Measurements from ENCODE around the gene ABCA7. TPM values are rescaled to one million over a fixed set of nuclear protein-coding genes. Genes with fewer than 3 reads are reported as not detected.
A peak's percentile ranks its signal among the peaks of the same experiment; 100 is the strongest.

Gene ABCA7, protein sequence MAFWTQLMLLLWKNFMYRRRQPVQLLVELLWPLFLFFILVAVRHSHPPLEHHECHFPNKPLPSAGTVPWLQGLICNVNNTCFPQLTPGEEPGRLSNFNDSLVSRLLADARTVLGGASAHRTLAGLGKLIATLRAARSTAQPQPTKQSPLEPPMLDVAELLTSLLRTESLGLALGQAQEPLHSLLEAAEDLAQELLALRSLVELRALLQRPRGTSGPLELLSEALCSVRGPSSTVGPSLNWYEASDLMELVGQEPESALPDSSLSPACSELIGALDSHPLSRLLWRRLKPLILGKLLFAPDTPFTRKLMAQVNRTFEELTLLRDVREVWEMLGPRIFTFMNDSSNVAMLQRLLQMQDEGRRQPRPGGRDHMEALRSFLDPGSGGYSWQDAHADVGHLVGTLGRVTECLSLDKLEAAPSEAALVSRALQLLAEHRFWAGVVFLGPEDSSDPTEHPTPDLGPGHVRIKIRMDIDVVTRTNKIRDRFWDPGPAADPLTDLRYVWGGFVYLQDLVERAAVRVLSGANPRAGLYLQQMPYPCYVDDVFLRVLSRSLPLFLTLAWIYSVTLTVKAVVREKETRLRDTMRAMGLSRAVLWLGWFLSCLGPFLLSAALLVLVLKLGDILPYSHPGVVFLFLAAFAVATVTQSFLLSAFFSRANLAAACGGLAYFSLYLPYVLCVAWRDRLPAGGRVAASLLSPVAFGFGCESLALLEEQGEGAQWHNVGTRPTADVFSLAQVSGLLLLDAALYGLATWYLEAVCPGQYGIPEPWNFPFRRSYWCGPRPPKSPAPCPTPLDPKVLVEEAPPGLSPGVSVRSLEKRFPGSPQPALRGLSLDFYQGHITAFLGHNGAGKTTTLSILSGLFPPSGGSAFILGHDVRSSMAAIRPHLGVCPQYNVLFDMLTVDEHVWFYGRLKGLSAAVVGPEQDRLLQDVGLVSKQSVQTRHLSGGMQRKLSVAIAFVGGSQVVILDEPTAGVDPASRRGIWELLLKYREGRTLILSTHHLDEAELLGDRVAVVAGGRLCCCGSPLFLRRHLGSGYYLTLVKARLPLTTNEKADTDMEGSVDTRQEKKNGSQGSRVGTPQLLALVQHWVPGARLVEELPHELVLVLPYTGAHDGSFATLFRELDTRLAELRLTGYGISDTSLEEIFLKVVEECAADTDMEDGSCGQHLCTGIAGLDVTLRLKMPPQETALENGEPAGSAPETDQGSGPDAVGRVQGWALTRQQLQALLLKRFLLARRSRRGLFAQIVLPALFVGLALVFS (N-terminal part only)
- total RNA-seq (100 to 1,000 TPM in 4 of 5 experiments, 10 to 100 TPM in 1; 57.8 to 323 (median 155) TPM), polyA plus RNA-seq (10 to 100 TPM in 1 of 2 donors, 1 to 10 TPM in 1; 6.6 to 25.5 TPM), total RNA-seq (274 reads per million, percentile 95 among the genes with 10 or more reads in this experiment)

DNA sequence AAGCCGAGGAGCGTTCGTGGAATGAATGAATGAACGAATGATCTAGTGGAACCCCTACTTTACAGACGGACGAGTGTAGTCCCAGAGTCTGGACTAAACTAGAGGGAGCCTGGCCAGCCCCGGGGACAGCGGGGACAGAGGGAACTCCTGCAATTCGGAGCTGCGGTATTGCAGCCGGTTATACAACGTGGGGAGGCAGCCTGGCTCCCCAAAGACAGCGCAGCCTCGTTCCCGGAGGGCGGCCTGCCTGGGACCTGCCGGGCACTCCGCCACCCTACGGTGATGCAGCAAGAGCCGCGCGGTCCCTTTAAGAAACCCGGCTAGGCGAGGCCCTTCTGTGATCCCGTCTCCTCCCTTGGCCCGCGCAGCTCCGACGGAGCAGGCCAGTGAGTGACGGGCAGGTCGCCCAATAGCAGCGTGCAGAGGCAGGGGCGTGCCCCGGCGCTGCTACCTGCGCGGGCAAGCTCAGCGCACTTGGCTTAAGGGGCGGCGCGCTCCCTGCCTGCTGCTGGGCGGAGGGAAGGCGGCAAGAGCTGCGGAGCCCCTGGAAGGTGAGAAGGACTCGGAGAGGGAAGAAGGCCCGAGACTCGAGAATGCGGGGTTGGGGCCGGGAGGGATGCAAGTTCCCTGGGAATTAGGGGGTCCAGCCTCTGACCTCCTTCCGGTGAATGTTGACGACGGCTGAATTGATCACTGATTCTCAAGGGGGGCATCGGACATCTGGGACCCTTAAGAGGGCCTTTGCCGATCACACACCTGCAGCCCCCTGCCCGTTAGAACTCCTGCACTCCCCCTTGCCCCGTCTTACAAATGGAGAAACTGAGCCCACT, at the start of gene ABCA7:
Gene ABCA7, plus strand, starts transcription at position 462 of the 830 bp plus-strand sequence. CDS start 1,255 bp downstream, outside the sequence.
- Mint-ChIP-seq H3K27me3 (no peaks in the 10 kb centered on the region), H3K9me3 (peaks cover 0 to 2% (median 0%) of the 10 kb centered on the region in 11 donors), H3K4me1 (peaks cover 29 to 61% (median 54%) of the 10 kb centered on the region in 7 donors), H3K4me3 (peak within 1 kb of the TSS; percentile 95 to 100 (median 98)), H3K36me3 (peaks cover 6 to 31% (median 14%) of the 10 kb centered on the region in 5 donors), H3K27ac (peak within 1 kb of the TSS; percentile 79 to 98 (median 95))
- Histone ChIP-seq H3K36me3 (ENCODE audit: control insufficient read depth in 2 of 3, insufficient read depth in 3 of 3, low read length in 3 of 3) (peaks cover 6 to 46% (median 7%) of the 10 kb centered on the region in 3 experiments), H3K4me1 (ENCODE audit: control insufficient read depth in 2 of 2, insufficient read depth in 2 of 2, low read length in 2 of 2) (peaks cover 30 to 42% of the 10 kb centered on the region in 2 donors), H3K27me3 (ENCODE audit: control insufficient read depth in 2 of 2, insufficient read depth in 2 of 2, low read length in 2 of 2) (no peaks in the 10 kb centered on the region), H3K9me3 (ENCODE audit: control insufficient read depth in 2 of 3, low read length in 3 of 3) (no peaks in the 10 kb centered on the region), H3K4me3 (ENCODE audit: low read length) (peak within 1 kb of the TSS; percentile 74), H3K27ac (ENCODE audit: low read depth, low read length) (peak within 1 kb of the TSS; percentile 74)
- ChIA-PET CTCF (interaction anchor here (0.7 to 3.1 kb wide), 7 partner anchors 9 to 229 kb away, joined by 3 to 13 read pairs (median 4); partner anchors contain the start of genes CIRBP, CNN2 and RNU6-2), POLR2A (interaction anchor here (0.6 to 9.4 kb wide), 22 partner anchors 9 to 450 kb away, joined by 3 to 342 read pairs (median 5); partner anchors contain the start of genes ARHGAP45, CIRBP, CNN2 and GPX4)
- intact Hi-C loops (cut with micrococcal nuclease) = loop anchor here (1.0 to 5.0 kb wide), 10 partner anchors 12 to 165 kb away; partner anchors contain the start of genes ARHGAP45 (in 2 of the 2), RNU6-2 (in 2 of the 2), TMEM259 (in 2 of the 2) and GRIN3B (in 1 of the 2)
- peak; percentile 98 to 100 (median 99) for DNase-seq
- ATAC-seq = peak; percentile 96

DNA sequence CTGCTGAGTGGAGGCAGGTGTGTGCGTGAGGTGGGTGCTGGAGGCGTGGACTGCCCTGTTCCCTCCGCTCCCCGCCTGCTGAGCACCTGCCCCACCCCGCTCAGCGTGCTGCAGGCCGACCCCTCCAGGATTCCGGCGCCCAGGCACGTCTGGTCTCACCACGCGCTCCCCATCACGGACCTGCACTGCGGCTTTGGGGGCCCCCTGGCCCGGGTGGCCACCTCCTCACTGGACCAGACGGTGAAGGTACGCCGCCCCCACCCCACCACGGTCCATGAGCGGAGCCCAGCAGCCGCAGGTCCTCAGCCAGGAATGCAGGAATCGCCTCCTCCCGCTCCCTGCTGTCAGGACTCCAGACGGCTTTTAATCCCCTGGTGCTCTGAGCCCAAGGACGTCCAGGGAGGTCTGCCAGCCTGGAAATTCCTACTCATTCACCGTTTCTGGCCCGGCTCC, 49.8 kb upstream of the ABCA7 start:
- Mint-ChIP-seq H3K4me3 (no peak overlapping the region), H3K27ac (no peak overlapping the region), H3K36me3 (peaks cover 0 to 8% (median 0%) of the 10 kb centered on the region in 5 donors), H3K27me3 (no peaks in the 10 kb centered on the region), H3K9me3 (no peaks in the 10 kb centered on the region), H3K4me1 (peaks cover 1 to 8% (median 5%) of the 10 kb centered on the region in 7 donors)
- Histone ChIP-seq H3K9me3 (ENCODE audit: control insufficient read depth in 2 of 3, low read length in 3 of 3) (no peaks in the 10 kb centered on the region), H3K4me1 (ENCODE audit: control insufficient read depth in 2 of 2, insufficient read depth in 2 of 2, low read length in 2 of 2) (no peaks in the 10 kb centered on the region), H3K4me3 (ENCODE audit: low read length) (no peak overlapping the region), H3K36me3 (ENCODE audit: control insufficient read depth in 2 of 3, insufficient read depth in 3 of 3, low read length in 3 of 3) (peaks cover 0 to 84% (median 0%) of the 10 kb centered on the region in 3 experiments), H3K27me3 (ENCODE audit: control insufficient read depth in 2 of 2, insufficient read depth in 2 of 2, low read length in 2 of 2) (no peaks in the 10 kb centered on the region), H3K27ac (ENCODE audit: low read depth, low read length) (no peak overlapping the region)
- POLR2A ChIA-PET = no interaction called here
- ATAC-seq (no peak), DNase-seq (no peak)
- intact Hi-C loops (cut with micrococcal nuclease) = no loop called here
- CTCF ChIA-PET = no interaction called here

DNA sequence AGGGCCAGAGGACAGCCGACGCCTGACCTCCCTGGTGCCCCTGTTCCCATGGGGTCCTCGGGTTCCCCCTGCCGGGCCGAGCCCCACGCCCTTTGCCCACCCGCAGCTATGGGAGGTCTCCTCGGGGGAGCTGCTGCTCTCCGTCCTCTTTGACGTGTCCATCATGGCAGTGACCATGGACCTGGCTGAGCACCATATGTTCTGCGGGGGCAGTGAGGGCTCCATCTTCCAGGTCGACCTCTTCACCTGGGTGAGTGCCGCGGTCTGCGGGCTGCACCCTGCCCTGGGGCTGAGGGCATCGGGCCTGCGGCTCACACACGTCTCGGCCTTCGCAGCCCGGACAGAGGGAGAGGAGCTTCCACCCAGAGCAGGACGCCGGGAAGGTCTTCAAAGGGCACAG, 49.2 kb upstream of the ABCA7 start:
- no peaks in the 10 kb centered on the region for H3K9me3 ChIP-seq (ENCODE audit: control insufficient read depth in 2 of 3, low read length in 3 of 3)
- H3K27me3 Mint-ChIP-seq = no peaks in the 10 kb centered on the region
- no peak overlapping the region for H3K4me3 ChIP-seq (ENCODE audit: low read length)
- H3K9me3 Mint-ChIP-seq = no peaks in the 10 kb centered on the region
- peak overlapping the region; percentile 12 for H3K27ac ChIP-seq (ENCODE audit: low read depth, low read length)
- H3K27ac Mint-ChIP-seq = no peak overlapping the region
- H3K4me1 Mint-ChIP-seq = peaks cover 0 to 4% (median under 1%) of the 10 kb centered on the region in 7 donors
- peaks cover 0 to 83% (median 0%) of the 10 kb centered on the region in 3 experiments for H3K36me3 ChIP-seq (ENCODE audit: control insufficient read depth in 2 of 3, insufficient read depth in 3 of 3, low read length in 3 of 3)
- ChIA-PET CTCF (no interaction called here), POLR2A (interaction anchor here (0.8 kb wide), 1 partner anchor 181 kb away, joined by 3 read pairs; no protein-coding TSS in a partner anchor)
- H3K4me3 Mint-ChIP-seq = no peak overlapping the region
- H3K36me3 Mint-ChIP-seq = peaks cover 0 to 8% (median 0%) of the 10 kb centered on the region in 5 donors
- intact Hi-C loops (cut with micrococcal nuclease) = no loop called here
- DNase-seq = no peak
- H3K4me1 ChIP-seq (ENCODE audit: control insufficient read depth in 2 of 2, insufficient read depth in 2 of 2, low read length in 2 of 2) = peaks cover 0 to 4% of the 10 kb centered on the region in 2 donors
- no peak for ATAC-seq
- H3K27me3 ChIP-seq (ENCODE audit: control insufficient read depth in 2 of 2, insufficient read depth in 2 of 2, low read length in 2 of 2) = no peaks in the 10 kb centered on the region

DNA sequence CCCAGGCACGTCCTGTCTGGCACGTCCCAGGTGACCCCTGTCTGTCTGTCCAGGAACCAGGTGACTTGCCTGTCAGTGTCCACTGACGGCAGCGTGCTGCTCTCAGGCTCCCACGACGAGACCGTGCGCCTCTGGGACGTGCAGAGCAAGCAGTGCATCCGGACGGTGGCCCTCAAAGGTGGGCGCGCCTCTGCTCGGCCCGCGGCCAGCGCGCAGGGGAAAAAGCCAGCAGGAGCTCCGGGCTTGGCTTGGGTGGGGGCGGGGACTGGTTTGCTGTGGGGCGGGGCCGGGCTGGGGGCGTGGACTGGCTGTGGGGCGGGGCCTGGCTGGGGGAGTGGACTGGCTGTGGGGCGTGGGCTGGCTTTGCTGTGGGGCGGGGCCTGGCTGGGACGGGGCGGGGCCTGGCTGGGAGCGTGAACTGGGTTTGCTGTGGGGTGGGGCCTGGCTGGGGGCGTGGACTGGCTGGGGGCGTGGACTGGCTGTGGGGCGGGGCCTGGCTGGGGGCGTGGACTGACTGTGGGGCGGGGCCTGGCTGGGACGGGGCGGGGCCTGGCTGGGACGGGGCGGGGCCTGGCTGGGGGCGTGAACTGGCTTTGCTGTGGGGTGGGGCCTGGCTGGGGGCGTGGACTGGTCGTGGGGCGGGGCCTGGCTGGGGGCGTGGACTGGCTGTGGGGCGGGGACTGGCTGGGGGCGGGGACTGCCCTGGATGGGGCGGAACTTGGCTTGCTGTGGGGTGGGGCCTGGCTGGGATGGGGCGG, 48.6 kb upstream of the ABCA7 start:
- H3K9me3 Mint-ChIP-seq = no peaks in the 10 kb centered on the region
- peak overlapping the region; percentile 12 for H3K27ac ChIP-seq (ENCODE audit: low read depth, low read length)
- no peak overlapping the region for H3K4me3 ChIP-seq (ENCODE audit: low read length)
- H3K36me3 Mint-ChIP-seq = peaks cover 0 to 8% (median 0%) of the 10 kb centered on the region in 5 donors
- CTCF ChIA-PET = no interaction called here
- no peaks in the 10 kb centered on the region for H3K9me3 ChIP-seq (ENCODE audit: control insufficient read depth in 2 of 3, low read length in 3 of 3)
- H3K4me1 ChIP-seq (ENCODE audit: control insufficient read depth in 2 of 2, insufficient read depth in 2 of 2, low read length in 2 of 2) = peaks cover 5 to 10% of the 10 kb centered on the region in 2 donors
- ATAC-seq (peak; percentile 79), DNase-seq (peak in 7 of 9 donors; percentile 22 to 84 (median 31))
- peaks cover under 1 to 6% (median 2%) of the 10 kb centered on the region in 7 donors for H3K4me1 Mint-ChIP-seq
- peaks cover 0 to 2% (median 0%) of the 10 kb centered on the region in 5 donors for H3K27me3 Mint-ChIP-seq
- POLR2A ChIA-PET = interaction anchor here (0.8 kb wide), 1 partner anchor 180 kb away, joined by 3 read pairs; no protein-coding TSS in a partner anchor
- H3K4me3 Mint-ChIP-seq = no peak overlapping the region
- intact Hi-C loops (cut with micrococcal nuclease) = no loop called here
- H3K27ac Mint-ChIP-seq = no peak overlapping the region
- peaks cover 0 to 77% (median 0%) of the 10 kb centered on the region in 3 experiments for H3K36me3 ChIP-seq (ENCODE audit: control insufficient read depth in 2 of 3, insufficient read depth in 3 of 3, low read length in 3 of 3)
- H3K27me3 ChIP-seq (ENCODE audit: control insufficient read depth in 2 of 2, insufficient read depth in 2 of 2, low read length in 2 of 2) = no peaks in the 10 kb centered on the region
